Loucy (cell line): ENCODE results near the gene EFCC1.

Experiments
- EZH2phosphoT487 ChIP-seq: fragments of 200-600 bp; IDR thresholded peaks from 2 replicates; pipeline ENCODE4 v1.6.1; 2018; ENCODE audit warnings: antibody characterized with exemption, mild to moderate bottlenecking, moderate library complexity, borderline replicate concordance
- TF ChIP-seq, protein P1 (sequence below): fragments of 200-600 bp; sonication (generic); conservative IDR thresholded peaks from 2 replicates; pipeline ENCODE4 v1.5.1; 2014; ENCODE audit warnings: mild to moderate bottlenecking, antibody characterized with exemption, low read length

DNA sequence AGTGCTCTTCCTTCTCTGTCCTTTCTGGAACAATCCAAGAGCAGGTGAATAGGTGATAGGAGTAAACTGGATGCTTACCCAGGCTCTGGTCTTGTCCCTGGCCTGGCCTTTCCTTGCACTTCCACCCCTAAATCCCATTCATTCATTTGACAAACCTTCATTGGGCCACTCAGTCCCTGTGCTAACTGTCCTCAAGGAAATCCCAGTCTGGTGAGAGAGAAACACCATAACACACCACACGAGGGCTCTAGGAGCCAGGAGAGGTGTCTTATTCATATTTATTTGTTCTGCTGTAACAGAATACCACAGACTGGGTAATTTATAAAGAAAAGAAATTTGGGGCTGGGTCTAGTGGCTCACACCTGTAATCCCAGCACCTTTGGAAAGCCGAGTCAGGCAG is 22.8 kb downstream of the EFCC1 start:
- TF ChIP-seq, protein P1, sequence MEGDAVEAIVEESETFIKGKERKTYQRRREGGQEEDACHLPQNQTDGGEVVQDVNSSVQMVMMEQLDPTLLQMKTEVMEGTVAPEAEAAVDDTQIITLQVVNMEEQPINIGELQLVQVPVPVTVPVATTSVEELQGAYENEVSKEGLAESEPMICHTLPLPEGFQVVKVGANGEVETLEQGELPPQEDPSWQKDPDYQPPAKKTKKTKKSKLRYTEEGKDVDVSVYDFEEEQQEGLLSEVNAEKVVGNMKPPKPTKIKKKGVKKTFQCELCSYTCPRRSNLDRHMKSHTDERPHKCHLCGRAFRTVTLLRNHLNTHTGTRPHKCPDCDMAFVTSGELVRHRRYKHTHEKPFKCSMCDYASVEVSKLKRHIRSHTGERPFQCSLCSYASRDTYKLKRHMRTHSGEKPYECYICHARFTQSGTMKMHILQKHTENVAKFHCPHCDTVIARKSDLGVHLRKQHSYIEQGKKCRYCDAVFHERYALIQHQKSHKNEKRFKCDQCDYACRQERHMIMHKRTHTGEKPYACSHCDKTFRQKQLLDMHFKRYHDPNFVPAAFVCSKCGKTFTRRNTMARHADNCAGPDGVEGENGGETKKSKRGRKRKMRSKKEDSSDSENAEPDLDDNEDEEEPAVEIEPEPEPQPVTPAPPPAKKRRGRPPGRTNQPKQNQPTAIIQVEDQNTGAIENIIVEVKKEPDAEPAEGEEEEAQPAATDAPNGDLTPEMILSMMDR, result peak; percentile 50
- no peak for TF ChIP-seq EZH2phosphoT487
